ENCODE results near the gene EVX2.

DNA sequence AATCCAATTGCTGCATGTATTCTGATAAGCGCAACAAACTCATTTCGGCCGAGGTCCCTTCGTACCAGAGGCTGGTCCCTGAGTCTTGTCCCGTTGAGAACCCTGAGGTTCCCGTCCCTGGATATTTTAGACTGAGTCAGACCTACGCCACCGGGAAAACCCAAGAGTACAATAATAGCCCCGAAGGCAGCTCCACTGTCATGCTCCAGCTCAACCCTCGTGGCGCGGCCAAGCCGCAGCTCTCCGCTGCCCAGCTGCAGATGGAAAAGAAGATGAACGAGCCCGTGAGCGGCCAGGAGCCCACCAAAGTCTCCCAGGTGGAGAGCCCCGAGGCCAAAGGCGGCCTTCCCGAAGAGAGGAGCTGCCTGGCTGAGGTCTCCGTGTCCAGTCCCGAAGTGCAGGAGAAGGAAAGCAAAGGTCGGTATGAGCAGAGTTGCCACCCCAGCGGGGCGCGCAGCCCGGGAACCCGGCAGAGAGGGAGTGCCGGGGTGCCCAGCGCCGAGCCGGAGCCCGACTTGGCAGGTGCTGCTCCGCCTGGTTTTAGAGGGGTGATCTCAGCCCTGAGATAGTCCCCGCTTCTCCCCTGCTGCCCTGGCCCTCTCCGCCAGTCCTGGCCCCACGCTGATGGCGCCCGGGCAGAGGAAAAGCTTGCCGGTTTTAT is 33.5 kb upstream of the EVX2 start:
- TF ChIP-seq ZNF274 (IDR thresholded peaks at IDR 0.05; ENCODE audit: low read depth, low read length) (no peak), SUZ12 (IDR thresholded peaks at IDR 0.05; ENCODE audit: extremely low read depth, insufficient read depth, insufficient read length) (no peak)

Measured in NT2/D1 (cell line).